GM18517 (cell line): ENCODE results near the gene ADORA2B.
"Not testable (repeated sequence)": the region's sequence is repeated elsewhere in the genome, so short reads cannot be mapped to it uniquely, and the experiment has no call there.

Experiments
- ATAC-seq: cut with Tn5 transposase; IDR thresholded peaks from one replicate; pipeline ENCODE4 v1.9.1; 2021; ENCODE audit warnings: mild to moderate bottlenecking, moderate library complexity; ENCODE audit not compliant: unreplicated experiment

ADORA2B gene

GRCh38 chr17:15921640-15922039 lies 23.3 kb upstream of the ADORA2B start:
- ATAC-seq, result no peak

- no peak for ATAC-seq
These were observed 22.3 kb upstream of the ADORA2B start for GRCh38 chr17:15922586-15922985.

- ATAC-seq, result no peak
These were observed 18.7 kb upstream of the ADORA2B start for GRCh38 chr17:15926039-15926740.

- ATAC-seq, result no peak
These were observed 16.6 kb upstream of the ADORA2B start for GRCh38 chr17:15928286-15928785.

GRCh38 chr17:15929941-15930340 lies 15.0 kb upstream of the ADORA2B start:
- ATAC-seq, result no peak

- no peak for ATAC-seq
These were observed 14.5 kb upstream of the ADORA2B start for GRCh38 chr17:15930426-15930825.

GRCh38 chr17:15931394-15931793 lies 13.5 kb upstream of the ADORA2B start:
- no peak for ATAC-seq

GRCh38 chr17:15934866-15935265 lies 10.1 kb upstream of the ADORA2B start:
- no peak for ATAC-seq

GRCh38 chr17:15935891-15936290 lies 9.0 kb upstream of the ADORA2B start:
- ATAC-seq, result no peak

GRCh38 chr17:15936481-15936880 lies 8.4 kb upstream of the ADORA2B start:
- ATAC-seq, result not testable (repeated sequence)

- ATAC-seq, result no peak
These were observed 3.1 kb upstream of the ADORA2B start for GRCh38 chr17:15941781-15942180.

- ATAC-seq, result no peak
These were observed 2.6 kb upstream of the ADORA2B start for GRCh38 chr17:15942207-15942833.

- no peak for ATAC-seq
These were observed 765 bp upstream of the ADORA2B start for GRCh38 chr17:15943971-15944758.

- no peak for ATAC-seq
These were observed 729 bp downstream of the ADORA2B start for GRCh38 chr17:15945527-15946191.

GRCh38 chr17:15946611-15947120 lies 1.7 kb downstream of the ADORA2B start:
- ATAC-seq, result no peak

- ATAC-seq, result no peak
These were observed 2.3 kb downstream of the ADORA2B start for GRCh38 chr17:15947271-15947670.

GRCh38 chr17:15947976-15948752 lies 3.2 kb downstream of the ADORA2B start:
- no peak for ATAC-seq

- ATAC-seq, result no peak
These were observed 6.6 kb downstream of the ADORA2B start for GRCh38 chr17:15951368-15952047.

GRCh38 chr17:15952048-15952532 lies 7.2 kb downstream of the ADORA2B start:
- ATAC-seq, result no peak
